Calu3 (cell line): ENCODE data around the gene CLCN3. TPM values are rescaled to one million over a fixed set of nuclear protein-coding genes. Genes with fewer than 3 reads are reported as not detected.
"Not testable (repeated sequence)": the region's sequence is repeated elsewhere in the genome, so short reads cannot be mapped to it uniquely, and the experiment has no call there.

ENCODE experiments used
- BruUV-seq: library from RNA; stranded (reverse); fragments of 400-500 nt; replicated peaks from 2 replicates; lab custom pipeline; 2021; lab: Mats Ljungman, UMichigan
- CTCF ChIA-PET: fragments of 300-600 bp; sonication (Branson Sonifier 250); formaldehyde crosslinking; loops from one replicate; lab custom pipeline; 2022; ENCODE audit warnings: antibody characterized with exemption; lab: Charles Lee
- DNase-seq: peaks from one replicate; pipeline ENCODE4 v3.0.0; 2022
- H3K27ac Mint-ChIP-seq: one replicate; pipeline ENCODE4 v1.8.0; 2022; ENCODE audit warnings: mixed read lengths; ENCODE audit not compliant: unreplicated experiment
- H3K27me3 Mint-ChIP-seq: one replicate; pipeline ENCODE4 v1.8.0; 2022; ENCODE audit warnings: mixed read lengths; ENCODE audit not compliant: unreplicated experiment
- H3K36me3 Mint-ChIP-seq: one replicate; pipeline ENCODE4 v1.8.0; 2022; ENCODE audit warnings: mild to moderate bottlenecking, moderate library complexity, mixed read lengths; ENCODE audit not compliant: insufficient read depth, unreplicated experiment
- H3K4me1 Mint-ChIP-seq: one replicate; pipeline ENCODE4 v1.8.0; 2022; ENCODE audit warnings: mild to moderate bottlenecking, low read depth, mixed read lengths; ENCODE audit not compliant: unreplicated experiment
- H3K4me3 Mint-ChIP-seq: one replicate; pipeline ENCODE4 v1.8.0; 2022; ENCODE audit warnings: mild to moderate bottlenecking, low read depth, moderate library complexity, mixed read lengths; ENCODE audit not compliant: unreplicated experiment
- H3K9me3 Mint-ChIP-seq: one replicate; pipeline ENCODE4 v1.8.0; 2022; ENCODE audit warnings: low read depth, mixed read lengths; ENCODE audit not compliant: unreplicated experiment
- intact Hi-C: fragments of 100-400 bp; cut with micrococcal nuclease; formaldehyde crosslinking; loops from one replicate; pipeline ENCODE4 v1.10.0; 2022; ENCODE audit not compliant: unreplicated experiment
- total RNA-seq: library from RNA; stranded (reverse); gene quantifications from 2 replicates; pipeline ENCODE4 v1.2.3, GENCODE V29; 2022
- TF ChIP-seq, protein P1 (sequence below): fragments of 200-600 bp; IDR thresholded peaks from one replicate; pipeline ENCODE4 v1.8.0; 2022; ENCODE audit warnings: antibody characterized with exemption; ENCODE audit not compliant: unreplicated experiment

Gene CLCN3
- total RNA-seq, 1 experiment from 2014 or later = 57.8 TPM

DNA sequence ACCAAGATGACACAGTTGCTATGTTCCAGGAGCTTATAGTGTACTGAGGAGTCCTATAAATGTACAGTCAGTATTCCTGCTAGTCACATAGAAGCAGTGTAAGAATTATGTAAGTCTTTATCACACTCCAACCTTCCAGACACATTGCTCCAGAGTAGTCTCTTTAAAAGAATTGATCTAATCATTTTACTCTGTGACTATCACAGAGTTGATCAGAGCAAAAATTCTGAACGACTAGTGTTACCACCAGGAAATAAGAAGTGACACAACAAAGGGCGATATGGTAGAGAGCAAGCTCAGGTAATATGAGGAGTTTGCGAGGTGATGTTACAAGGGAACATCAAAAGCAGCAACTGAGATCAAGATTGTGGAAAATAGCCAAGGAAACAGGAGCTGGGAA is 146.4 kb downstream of the CLCN3 start:
- H3K27me3 Mint-ChIP-seq = no peaks in the 10 kb centered on the region
- no peaks in the 10 kb centered on the region for H3K4me1 Mint-ChIP-seq
- DNase-seq = no peak
- TF ChIP-seq, protein P1, sequence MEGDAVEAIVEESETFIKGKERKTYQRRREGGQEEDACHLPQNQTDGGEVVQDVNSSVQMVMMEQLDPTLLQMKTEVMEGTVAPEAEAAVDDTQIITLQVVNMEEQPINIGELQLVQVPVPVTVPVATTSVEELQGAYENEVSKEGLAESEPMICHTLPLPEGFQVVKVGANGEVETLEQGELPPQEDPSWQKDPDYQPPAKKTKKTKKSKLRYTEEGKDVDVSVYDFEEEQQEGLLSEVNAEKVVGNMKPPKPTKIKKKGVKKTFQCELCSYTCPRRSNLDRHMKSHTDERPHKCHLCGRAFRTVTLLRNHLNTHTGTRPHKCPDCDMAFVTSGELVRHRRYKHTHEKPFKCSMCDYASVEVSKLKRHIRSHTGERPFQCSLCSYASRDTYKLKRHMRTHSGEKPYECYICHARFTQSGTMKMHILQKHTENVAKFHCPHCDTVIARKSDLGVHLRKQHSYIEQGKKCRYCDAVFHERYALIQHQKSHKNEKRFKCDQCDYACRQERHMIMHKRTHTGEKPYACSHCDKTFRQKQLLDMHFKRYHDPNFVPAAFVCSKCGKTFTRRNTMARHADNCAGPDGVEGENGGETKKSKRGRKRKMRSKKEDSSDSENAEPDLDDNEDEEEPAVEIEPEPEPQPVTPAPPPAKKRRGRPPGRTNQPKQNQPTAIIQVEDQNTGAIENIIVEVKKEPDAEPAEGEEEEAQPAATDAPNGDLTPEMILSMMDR = no peak
- CTCF ChIA-PET = no interaction called here
- no TSS peak for BruUV-seq
- intact Hi-C loops = no loop called here
- H3K9me3 Mint-ChIP-seq = no peaks in the 10 kb centered on the region
- no peaks in the 10 kb centered on the region for H3K36me3 Mint-ChIP-seq
- no peak overlapping the region for H3K4me3 Mint-ChIP-seq
- H3K27ac Mint-ChIP-seq = no peak overlapping the region

DNA sequence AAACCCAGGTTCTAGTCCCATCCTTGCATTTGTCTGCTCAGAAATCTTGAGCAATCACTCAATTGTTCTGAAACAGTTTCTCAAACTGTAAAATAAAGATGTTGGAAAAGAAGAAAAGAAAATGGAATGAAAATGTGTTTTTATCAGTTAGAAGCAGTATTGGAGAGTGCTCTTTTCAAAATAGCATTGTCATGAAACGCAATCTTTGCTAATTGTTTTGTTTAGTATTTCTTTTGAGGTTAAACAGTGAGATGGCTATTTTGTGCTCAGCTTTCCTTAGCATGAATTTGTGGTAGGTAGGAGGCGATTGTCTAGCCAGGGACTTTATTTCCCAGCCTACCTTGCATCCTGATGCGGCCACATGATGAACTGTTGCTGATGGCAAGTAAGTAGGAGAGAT is 148.0 kb downstream of the CLCN3 start:
- Mint-ChIP-seq H3K27me3 (no peaks in the 10 kb centered on the region), H3K36me3 (no peaks in the 10 kb centered on the region), H3K4me3 (no peak overlapping the region), H3K9me3 (no peaks in the 10 kb centered on the region), H3K4me1 (no peaks in the 10 kb centered on the region), H3K27ac (no peak overlapping the region)
- DNase-seq = no peak
- intact Hi-C loops = no loop called here
- CTCF ChIA-PET = no interaction called here
- TF ChIP-seq, protein P1 = no peak
- BruUV-seq = no TSS peak

DNA sequence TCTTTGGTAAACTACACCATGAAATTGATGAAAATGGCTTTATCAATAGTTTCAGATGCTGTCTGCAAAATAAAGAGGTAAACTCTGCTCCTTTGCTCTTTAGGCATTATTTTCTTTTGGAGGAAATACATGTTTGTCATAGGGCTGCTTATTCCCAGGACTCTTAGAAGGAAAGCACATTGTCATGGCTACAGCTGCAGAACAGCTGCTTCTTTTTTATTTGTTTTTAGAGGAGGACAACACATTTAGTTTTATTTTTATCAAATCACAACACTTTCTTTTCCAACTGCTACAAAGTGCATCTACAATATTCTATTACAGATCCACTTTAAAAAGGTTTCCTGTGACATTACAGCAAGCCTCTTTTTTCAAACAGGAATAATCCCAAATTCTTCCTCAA is 150.0 kb downstream of the CLCN3 start:
- no TSS peak for BruUV-seq
- intact Hi-C loops = no loop called here
- H3K27ac Mint-ChIP-seq = no peak overlapping the region
- no peaks in the 10 kb centered on the region for H3K36me3 Mint-ChIP-seq
- TF ChIP-seq, protein P1 = no peak
- no peak for DNase-seq
- no peaks in the 10 kb centered on the region for H3K27me3 Mint-ChIP-seq
- H3K9me3 Mint-ChIP-seq = no peaks in the 10 kb centered on the region
- H3K4me1 Mint-ChIP-seq = no peaks in the 10 kb centered on the region
- H3K4me3 Mint-ChIP-seq = no peak overlapping the region
- CTCF ChIA-PET = no interaction called here

DNA sequence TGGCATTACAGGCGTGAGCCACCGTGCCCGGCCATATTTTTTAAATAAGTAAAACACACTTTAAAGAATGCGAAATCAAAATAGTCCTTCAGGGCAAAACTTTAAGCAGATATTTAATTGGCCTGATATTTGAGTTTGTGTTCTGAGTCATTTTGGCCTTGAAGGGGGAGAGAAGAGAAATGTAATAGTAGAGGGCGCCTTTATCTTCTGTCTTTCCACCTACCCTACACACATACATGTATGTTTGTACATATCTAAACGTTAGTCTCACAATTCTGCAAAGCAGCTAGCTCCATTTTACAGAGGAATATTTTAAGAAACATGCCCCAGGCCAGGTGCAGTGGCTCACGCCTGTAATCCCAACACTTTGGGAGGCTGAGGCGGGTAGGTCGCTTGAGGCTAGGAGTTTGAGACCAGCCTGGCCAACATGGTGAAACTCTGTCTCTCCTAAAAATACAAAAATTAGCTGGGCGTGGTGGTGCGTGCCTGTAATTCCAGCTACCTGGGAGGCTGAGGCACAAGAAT is 151.2 kb downstream of the CLCN3 start:
- H3K4me1 Mint-ChIP-seq, H3K27me3 Mint-ChIP-seq, H3K36me3 Mint-ChIP-seq, H3K4me3 Mint-ChIP-seq, BruUV-seq, intact Hi-C loops, H3K27ac Mint-ChIP-seq, H3K9me3 Mint-ChIP-seq, DNase-seq: not testable (repeated sequence)
- CTCF ChIA-PET = interaction anchor here (0.7 kb wide), 1 partner anchor 277 kb away, joined by 3 read pairs; no protein-coding TSS in a partner anchor

Other genes with a start within 250 kb of the CLCN3 start
- 5.8 and 6.0 TPM in 2 replicates for gene NEK1, start 8.0 kb upstream of the CLCN3 start, total RNA-seq
- 8.8 and 11.2 TPM in 2 replicates for gene HPF1, start 137.4 kb downstream of the CLCN3 start, total RNA-seq